Measurements from ENCODE around the gene FBXO7.

The FBXO7 gene

GRCh38 chr22:32548039-32548438 is 73.4 kb downstream of the FBXO7 start:
- no peak overlapping the region for H3K27ac ChIP-seq
- no peaks in the 10 kb centered on the region for H3K4me1 ChIP-seq (ENCODE audit: control insufficient read depth in 1 of 2, insufficient read depth in 1 of 2, low read depth in 1 of 2, low read length in 1 of 2)
- no peaks in the 10 kb centered on the region for H3K9me3 ChIP-seq
- no peaks in the 10 kb centered on the region for H3K36me3 ChIP-seq
- no peak overlapping the region for H3K4me3 ChIP-seq (ENCODE audit: low read depth in 1 of 2, low read length in 1 of 2)
- no peaks in the 10 kb centered on the region for H3K27me3 ChIP-seq
- TF ChIP-seq CTCF (IDR thresholded peaks at IDR 0.05), result no peak
